KG1 (cell line): ENCODE measurements around the gene DNAJC2.
A peak's percentile ranks its signal among the peaks of the same experiment; 100 is the strongest.

Experiments used
- DNase-seq: peaks from one replicate; lab custom pipeline; 2025; lab: John Stamatoyannopoulos, UW

DNAJC2 gene

GRCh38 chr7:103344453-103345149, at the start of gene DNAJC2:
DNAJC2 (minus strand) TSS chr7:103344767; CDS start chr7:103344622, 145 bp downstream.
- DNase-seq, result peak; percentile 47

GRCh38 chr7:103391976-103392375, 47.4 kb upstream of the DNAJC2 start:
- DNase-seq, result no peak

DNA sequence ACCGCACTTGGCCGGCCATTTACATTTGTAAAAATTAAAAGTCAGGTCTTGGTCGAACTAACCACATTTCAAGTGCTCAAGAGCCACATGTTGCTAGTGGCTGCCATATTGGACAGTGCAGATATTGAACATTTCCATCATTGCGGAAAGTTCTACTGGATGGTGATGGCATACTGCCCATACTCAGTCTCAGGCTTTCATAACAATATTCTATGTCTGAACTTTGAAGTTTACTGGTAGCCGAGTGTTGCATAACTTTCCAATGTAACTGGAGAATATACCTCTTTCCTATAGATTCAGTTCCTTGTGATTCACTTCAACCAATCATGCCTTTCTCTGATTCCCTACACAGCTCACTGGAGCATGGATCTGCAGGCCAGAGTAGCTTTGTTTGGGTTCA, 46.6 kb upstream of the DNAJC2 start:
- no peak for DNase-seq

- DNase-seq, result no peak
These were observed 44.7 kb upstream of the DNAJC2 start for GRCh38 chr7:103389263-103389662.

DNA sequence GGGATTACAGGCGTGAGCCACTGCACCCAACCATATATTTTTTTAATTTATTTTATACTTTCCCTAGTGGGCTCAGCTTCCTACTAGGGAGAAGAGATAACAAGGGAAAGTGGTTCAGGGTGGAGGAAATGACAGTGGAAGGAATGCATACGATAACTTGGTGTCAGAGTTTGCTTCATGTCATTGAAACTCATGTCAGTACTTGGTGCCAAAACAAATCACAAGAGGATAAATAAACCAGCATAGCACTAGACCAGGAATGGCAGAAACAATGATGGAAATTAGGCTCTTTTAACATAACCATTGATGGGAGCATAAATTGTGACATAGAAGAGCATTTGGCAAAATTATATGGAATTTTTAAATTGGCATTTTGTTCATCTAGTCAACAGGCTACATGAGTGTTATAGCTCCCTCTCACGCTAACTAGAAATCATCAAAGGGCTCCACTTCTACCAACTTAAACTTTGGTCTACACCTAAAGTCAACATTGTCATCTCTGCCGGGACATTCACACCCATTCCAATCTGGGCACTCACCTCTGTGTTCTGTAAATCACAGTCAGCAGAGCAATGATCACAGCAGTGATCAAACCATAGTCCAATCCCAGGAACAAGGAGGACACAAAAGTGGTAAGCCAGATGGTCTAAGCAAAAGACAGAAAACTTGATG, 44.0 kb upstream of the DNAJC2 start:
- no peak for DNase-seq

- DNase-seq, result no peak
These were observed 42.7 kb upstream of the DNAJC2 start for GRCh38 chr7:103387242-103387641.

- no peak for DNase-seq
These were observed 37.5 kb upstream of the DNAJC2 start for GRCh38 chr7:103382032-103382402.

- DNase-seq, result no peak
These were observed 36.9 kb upstream of the DNAJC2 start for GRCh38 chr7:103381280-103382031.

GRCh38 chr7:103380395-103381191, 36.0 kb upstream of the DNAJC2 start:
- DNase-seq, result no peak

- DNase-seq, result no peak
These were observed 34.9 kb upstream of the DNAJC2 start for GRCh38 chr7:103379270-103379975.

DNA sequence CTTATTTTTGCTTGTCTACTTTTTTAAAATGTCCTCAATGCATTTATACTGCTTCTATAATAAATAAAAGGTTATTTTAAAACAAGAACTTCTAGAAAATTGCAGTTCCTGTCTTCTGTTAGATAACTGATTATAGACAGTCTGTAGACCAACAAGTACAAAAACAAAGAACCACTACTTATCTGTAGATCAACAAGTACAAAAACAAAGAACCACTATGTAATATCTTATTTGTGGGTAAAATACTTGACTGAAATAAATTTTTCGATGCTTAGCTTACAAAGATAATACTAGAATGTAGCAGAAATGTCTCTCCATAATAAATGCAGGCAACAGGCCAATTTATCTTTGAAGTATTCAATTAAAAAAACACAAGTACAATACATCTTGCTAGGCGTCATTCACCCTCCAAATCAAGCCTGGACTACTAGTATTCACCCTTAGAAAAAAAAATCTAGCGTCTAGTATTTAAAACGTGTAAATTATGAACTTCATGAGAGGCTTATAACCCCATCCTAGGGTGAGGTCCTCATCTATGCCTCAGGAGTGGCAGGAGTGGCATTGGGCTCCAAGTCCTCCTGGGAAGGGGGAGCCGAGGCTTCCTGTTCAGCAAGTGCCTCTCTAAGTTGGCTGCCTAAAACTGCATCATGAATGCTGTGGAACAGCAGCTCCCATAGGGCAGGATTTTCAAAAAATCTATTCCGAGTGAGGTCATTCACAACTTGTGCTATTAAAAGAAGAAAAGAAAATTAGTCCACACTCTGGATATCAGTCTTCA, 29.5 kb upstream of the DNAJC2 start:
- DNase-seq, result no peak

DNA sequence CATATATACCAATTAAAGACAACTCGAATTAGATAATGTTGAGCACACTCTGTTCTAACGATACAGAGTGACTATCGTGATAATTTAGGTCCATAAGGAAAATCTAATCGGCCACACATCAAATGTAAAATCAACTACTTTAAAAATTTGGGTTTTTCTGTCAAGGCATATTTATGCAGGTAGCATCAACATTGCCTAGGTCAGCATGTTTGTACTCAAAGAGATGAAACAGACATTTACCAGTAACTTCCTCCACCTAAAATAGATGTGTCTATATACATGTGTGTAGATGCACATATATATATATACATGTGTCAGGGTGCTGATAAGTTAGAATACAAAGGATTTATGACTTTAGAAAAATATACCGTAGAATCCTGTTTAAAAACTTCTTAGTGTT, 24.9 kb upstream of the DNAJC2 start:
- no peak for DNase-seq

DNA sequence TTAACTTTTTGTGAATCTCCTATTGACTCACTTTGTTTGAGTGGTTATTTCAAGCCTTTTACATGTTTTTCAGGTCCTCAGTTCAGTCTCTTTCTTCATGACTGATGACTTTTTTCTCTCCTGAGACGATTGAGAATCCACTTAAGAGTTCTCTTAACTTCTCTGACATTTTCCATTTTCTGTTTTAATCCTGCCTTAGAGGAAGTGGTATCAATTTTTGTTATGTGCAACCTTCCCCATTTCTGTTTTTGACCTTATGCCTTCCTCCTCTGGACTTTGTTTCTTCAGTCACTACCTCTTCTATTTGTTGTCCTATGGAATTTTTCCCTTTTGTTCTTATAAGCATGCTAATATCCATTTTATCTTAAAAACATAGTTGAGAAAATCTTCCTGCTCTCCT, 5.2 kb upstream of the DNAJC2 start:
- no peak for DNase-seq

GRCh38 chr7:103348959-103349358, 4.4 kb upstream of the DNAJC2 start:
- no peak for DNase-seq

DNA sequence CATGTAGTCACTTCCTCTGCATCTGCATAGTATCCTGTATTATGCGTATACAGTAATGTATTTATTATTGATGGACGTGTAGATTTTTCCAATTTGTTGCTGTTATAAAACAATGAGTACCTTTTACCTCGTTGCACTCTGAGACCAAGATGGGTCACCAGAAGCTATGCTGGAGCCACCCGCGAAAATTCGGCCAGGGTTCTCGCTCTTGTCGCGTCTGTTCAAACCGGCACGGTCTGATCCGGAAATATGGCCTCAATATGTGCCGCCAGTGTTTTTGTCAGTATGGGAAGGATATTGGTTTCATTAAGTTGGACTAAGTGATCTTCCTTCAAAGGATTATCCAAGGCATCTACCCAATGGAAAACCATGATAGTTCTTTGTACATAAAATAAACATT, 3.9 kb upstream of the DNAJC2 start:
- no peak for DNase-seq

- peak; percentile 8 for DNase-seq
These were observed 3.1 kb upstream of the DNAJC2 start, which contains the start of gene PSMC2 for GRCh38 chr7:103347507-103348267. PSMC2 (plus strand) TSS chr7:103347643; CDS start chr7:103347712, 69 bp downstream.

DNA sequence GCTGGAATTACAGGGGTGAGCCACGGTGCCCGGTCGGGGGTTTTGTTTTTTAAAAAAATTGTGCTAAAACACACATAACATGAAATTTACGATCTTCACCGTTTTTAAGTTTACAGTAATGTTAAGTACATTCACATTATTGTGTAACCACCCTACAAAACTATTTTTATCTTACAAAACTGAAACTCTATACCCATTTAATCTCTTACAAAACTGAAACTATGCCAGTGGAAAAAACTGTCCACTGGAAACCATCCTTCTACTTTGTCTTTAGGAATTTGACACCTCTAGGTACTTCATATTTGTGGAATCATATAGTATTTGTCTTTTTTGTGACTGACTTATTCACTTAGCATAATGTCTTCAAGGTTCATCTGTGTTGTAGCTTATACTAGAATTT, 1.8 kb upstream of the DNAJC2 start:
- DNase-seq, result no peak

- no peak for DNase-seq
These were observed 662 bp downstream of the DNAJC2 start for GRCh38 chr7:103343758-103344452.

- no peak for DNase-seq
These were observed 1.2 kb downstream of the DNAJC2 start for GRCh38 chr7:103343332-103343731.
